ENCODE data around the gene PRRT4.

Gene PRRT4

DNA sequence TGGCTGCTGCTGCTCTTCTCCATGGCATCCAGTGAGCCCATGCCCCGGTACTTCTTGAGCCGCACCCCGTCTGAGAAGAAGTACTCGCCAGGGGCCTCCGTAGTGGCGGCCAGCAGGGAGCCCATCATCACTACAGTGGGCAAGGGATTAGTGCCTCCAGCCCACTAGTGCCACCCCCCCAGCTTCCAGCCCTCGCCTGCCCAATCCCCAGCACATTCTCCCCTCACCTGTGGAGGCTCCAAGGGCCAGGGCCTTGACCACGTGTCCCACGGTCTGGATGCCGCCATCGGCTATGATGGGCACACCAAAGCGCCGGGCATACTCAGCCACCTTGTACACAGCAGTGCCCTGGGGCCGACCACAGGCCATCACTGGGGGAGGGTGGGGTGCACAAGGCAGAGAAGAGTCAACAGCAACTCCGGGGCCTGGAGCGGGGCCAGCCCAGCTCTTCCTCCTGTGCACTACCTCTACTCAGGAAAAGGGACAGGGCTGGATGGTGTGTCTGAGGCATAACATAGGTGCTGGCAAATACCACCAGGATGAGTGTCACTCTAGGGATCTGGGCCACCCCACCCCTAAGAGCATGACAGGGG is 33.5 kb upstream of the PRRT4 start:
- DNase-seq, result no peak

GRCh38 chr7:128393526-128394330 is 32.2 kb upstream of the PRRT4 start:
- DNase-seq, result no peak

- DNase-seq, result no peak
Observed at GRCh38 chr7:128392446-128393327, 31.2 kb upstream of the PRRT4 start.

DNA sequence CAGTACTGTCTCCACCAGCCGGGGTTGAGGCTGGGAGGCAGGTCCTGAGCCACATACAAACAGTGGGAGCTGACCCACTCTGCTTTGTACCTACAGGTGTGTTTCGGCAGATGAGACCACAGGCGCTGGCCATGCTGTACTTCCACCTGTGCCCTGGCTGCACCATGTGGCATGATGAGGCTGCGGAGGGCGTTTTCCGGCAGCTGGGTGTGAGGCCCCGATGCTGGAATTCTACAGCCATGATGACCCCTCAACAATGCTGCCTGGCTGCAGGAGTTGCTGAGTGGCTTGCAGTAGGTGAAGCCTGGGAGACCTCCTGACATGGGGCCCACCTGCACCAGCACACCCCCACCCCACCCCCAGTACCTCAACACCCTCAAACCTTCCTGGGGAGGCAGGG is 30.3 kb upstream of the PRRT4 start:
- DNase-seq, result no peak

- no peak for DNase-seq
Observed at GRCh38 chr7:128390871-128391565, 29.5 kb upstream of the PRRT4 start.

DNA sequence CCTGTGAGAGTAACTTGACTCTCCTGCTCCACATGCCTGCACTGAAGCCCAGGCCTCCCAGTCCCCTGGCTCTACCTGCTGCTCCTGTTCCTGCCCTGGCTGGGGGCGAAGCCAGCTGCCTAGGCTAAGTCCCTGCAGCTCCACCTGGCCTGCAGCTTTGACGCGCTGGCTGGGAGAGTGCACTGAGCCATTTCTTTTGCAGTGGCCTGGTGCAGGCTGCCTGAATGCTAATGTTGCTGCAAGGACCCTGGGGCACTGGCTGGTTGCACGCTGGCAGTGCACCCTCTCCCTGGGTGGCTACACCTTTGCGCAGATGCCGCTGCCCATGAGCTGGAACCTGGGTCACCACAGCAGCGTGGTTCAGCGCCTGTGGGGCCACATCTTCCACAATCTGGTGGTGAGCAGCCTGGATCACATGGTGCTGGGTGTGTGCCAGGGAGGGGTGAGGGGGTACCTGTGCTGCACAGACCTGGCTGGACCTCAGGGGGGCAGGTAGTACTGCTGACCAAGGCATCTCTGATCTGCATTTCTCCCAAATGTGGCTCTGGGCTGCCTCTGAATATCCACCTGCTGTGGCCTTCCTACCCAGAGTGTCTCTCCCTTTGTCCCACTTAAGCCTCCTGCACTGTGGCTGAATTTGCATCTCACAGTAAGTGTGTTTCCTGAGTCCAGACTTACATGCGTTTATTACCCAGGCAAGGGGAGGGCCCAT is 28.3 kb upstream of the PRRT4 start:
- DNase-seq, result no peak

- DNase-seq, result no peak
Observed at GRCh38 chr7:128389085-128389617, 27.7 kb upstream of the PRRT4 start.

- no peak for DNase-seq
Observed at GRCh38 chr7:128388145-128388485, 26.6 kb upstream of the PRRT4 start.

GRCh38 chr7:128387216-128388144 is 26.0 kb upstream of the PRRT4 start:
- peak in 4 of 5 experiments; percentile 42 to 54 (median 48) for DNase-seq

DNA sequence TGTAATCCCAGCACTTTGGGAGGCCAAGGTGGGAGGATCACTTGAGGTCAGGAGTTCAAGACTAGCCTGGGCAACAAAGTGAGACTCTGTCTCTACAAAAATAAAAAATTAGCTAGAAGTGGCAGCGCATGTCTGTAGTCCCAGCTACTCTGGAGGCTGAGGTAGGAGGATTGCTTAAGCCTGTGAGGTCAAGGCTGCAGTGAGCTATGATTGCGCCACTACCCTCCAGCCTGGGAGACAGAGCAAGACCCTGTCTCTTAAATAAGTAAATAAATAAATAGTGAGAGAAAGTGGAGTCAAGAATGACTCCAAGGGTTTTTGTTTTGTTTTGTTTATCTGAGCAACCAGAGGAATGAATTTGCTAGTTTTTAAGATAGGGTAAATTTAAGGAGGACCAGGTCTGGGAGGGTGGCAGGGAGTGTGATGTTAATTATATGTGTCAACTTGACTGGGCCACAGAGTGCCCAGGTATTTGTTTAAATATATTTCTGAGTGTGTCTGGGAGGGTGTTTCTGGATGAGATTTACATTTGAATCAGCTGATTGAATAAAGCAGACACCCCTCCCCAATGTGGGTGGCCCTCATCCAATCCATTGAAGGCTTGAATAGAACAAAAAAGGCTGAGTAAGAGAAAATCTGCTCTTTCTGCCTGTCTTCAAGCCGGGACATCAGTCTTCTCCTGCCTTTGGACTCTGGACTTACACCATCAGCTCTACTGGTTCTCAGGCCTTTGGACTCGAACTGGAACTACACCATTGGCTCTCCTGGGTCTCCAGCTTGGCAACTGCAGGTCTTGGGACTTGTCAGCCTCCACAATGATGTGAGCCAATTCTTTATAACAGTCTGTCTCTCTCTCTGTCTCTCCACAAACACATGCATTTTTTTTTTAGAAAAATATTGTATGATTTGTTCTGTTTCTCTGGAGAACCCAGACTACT is 24.8 kb upstream of the PRRT4 start:
- no peak for DNase-seq

DNA sequence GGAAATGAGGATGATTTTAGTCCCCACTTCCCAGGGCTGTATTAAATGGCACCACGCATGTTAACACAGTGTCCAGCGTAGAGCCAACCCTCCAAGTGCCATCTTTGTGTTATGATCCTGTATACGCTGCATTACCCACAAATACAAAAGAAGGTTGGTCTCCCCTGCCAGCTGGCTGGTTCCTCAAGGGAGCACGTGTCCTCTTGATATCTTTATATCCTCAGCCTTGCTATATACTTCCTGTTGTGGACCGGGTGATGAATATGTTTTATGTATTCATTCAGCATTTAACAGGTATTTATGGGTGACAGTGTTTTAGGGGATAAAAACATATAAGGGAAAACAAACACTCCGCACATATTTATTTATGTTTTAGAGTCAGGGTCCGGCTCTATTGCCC is 23.2 kb upstream of the PRRT4 start:
- no peak for DNase-seq

- no peak for DNase-seq
Observed at GRCh38 chr7:128383776-128384175, 22.3 kb upstream of the PRRT4 start.

DNA sequence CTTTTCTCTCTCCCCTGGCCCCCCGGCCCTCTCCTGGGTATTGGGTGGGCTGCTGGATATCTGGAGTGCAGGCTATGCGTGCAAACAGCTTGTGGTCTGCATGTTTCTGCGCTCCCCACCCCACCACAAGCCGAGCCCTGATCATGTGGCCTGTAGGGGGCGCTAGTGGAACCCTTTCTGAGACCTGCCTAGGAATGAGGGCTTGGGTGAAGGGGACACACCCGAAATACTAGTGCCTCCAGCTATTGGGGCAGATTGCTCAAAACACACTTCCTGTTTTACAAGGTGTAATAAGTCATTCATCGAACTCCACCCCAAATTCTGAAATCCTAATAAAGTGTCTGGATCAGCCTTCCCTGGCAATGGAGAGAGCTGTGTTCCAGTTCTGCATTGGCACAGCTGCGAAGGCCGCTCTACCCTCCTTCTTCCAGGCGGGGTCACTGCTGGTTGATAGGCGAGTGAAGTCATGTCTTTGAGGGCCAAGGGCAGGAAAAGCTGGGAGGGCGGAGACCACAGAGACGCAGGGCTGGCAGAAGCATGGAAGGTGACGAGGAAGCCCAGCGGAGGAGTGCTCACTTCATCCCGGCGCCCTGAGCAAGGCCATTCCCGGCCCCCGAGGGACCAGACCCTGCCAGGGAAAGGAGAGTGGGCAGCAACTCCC is 19.8 kb upstream of the PRRT4 start:
- peak in 2 of 5 experiments; percentile 22 to 35 for DNase-seq

GRCh38 chr7:128380483-128381106 is 19.1 kb upstream of the PRRT4 start:
- DNase-seq, result no peak

GRCh38 chr7:128379900-128380479 is 18.5 kb upstream of the PRRT4 start:
- no peak for DNase-seq

DNA sequence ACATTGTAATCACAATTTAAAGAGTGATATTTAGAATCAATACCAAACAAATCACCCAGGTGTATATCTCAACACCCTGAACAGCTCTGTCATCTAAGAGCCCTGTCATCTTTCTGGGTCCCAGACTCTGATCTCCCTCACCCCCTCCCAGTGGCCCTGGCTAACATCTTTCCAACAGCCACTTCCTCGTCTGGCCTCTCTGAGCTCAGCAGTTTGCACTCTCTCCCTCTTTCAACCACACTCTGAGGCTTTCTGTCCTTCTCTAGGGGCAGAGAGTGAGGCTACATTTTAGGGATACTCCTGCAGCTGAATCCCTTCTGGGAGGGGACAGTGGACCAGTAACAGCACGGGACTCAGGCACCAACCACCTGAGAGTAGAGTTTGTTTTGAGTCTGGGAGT is 17.1 kb upstream of the PRRT4 start:
- DNase-seq, result no peak

DNA sequence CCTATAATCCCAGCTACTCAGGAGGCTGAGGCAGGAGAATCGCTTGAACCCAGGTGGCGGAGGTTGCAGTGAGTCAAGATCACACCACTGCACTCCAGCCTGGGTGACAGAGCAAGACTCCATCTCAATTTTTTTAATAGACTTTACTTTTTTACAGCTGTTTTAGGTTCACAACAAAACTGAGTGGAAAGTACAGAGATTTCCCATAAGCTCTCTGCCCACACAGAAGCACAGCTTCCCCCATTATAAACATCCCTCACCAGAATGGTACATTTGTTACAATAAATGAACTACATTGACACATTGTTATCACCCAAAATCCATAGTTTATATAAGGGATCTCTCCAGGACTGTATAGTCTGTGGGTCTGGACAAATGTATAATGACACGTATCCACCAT is 14.6 kb upstream of the PRRT4 start:
- no peak for DNase-seq

GRCh38 chr7:128374041-128374440 is 12.6 kb upstream of the PRRT4 start:
- no peak for DNase-seq
